ENCODE data around the gene IL1RAPL2. TPM values are rescaled to one million over a fixed set of nuclear protein-coding genes. Genes with fewer than 3 reads are reported as not detected.

Gene IL1RAPL2
- total and polyA plus RNA-seq, 4 donors = 2.0 TPM; not detected in 3

- Histone ChIP-seq H3K27me3 (ENCODE audit: control insufficient read depth in 3 of 3, insufficient read depth in 3 of 3, low read length in 2 of 3) (peaks cover 0 to 36% (median 5%) of the 10 kb centered on the region in 3 donors), H3K4me1 (ENCODE audit: control insufficient read depth in 5 of 5, insufficient read depth in 5 of 5, low read length in 5 of 5) (no peaks in the 10 kb centered on the region)
- 63 to 75% methylated on average over 2 of the region's 2 CpGs for WGBS, 2 donors
Observed at GRCh38 chrX:105241056-105241455, 675.1 kb downstream of the IL1RAPL2 start.

GRCh38 chrX:105260291-105261043 is 694.5 kb downstream of the IL1RAPL2 start:
- no peak for DNase-seq
- WGBS, 2 donors = 70 to 78% methylated on average over 7 to 8 of the region's 8 CpGs
- no peak for ATAC-seq (ENCODE audit: insufficient read depth, low FRiP score)
- H3K36me3 ChIP-seq (ENCODE audit: control insufficient read depth in 4 of 4, insufficient read depth in 4 of 4, low read length in 4 of 4) = no peaks in the 10 kb centered on the region
- no peak overlapping the region for H3K9ac ChIP-seq (ENCODE audit: insufficient read depth in 1 of 2, low read length in 2 of 2)
- TF ChIP-seq CTCF (IDR thresholded peaks at IDR 0.05; ENCODE audit: control extremely low read depth, extremely low read depth) = no peak
- peaks cover 0 to 20% (median 4%) of the 10 kb centered on the region in 3 donors for H3K27me3 ChIP-seq (ENCODE audit: control insufficient read depth in 3 of 3, insufficient read depth in 3 of 3, low read length in 2 of 3)
- H3K9me3 ChIP-seq (ENCODE audit: control insufficient read depth in 4 of 4, insufficient read depth in 3 of 4, low read length in 3 of 4) = peaks cover 0 to 3% (median 1%) of the 10 kb centered on the region in 4 donors
- no peak overlapping the region for H3K4me3 ChIP-seq
- H3K4me1 ChIP-seq (ENCODE audit: control insufficient read depth in 5 of 5, insufficient read depth in 5 of 5, low read length in 5 of 5) = no peaks in the 10 kb centered on the region
- H3K27ac ChIP-seq (ENCODE audit: low read depth in 1 of 2, low read length in 1 of 2) = no peak overlapping the region

More at GRCh38 chrX:105241056-105241455, 675.1 kb downstream of the IL1RAPL2 start:
- Histone ChIP-seq H3K36me3 (ENCODE audit: control insufficient read depth in 4 of 4, insufficient read depth in 4 of 4, low read length in 4 of 4) (no peaks in the 10 kb centered on the region), H3K4me3 (no peak overlapping the region), H3K27ac (ENCODE audit: low read depth in 1 of 2, low read length in 1 of 2) (no peak overlapping the region), H3K9ac (ENCODE audit: insufficient read depth in 1 of 2, low read length in 2 of 2) (no peak overlapping the region), H3K9me3 (ENCODE audit: control insufficient read depth in 4 of 4, insufficient read depth in 3 of 4, low read length in 3 of 4) (no peaks in the 10 kb centered on the region)
- TF ChIP-seq CTCF (IDR thresholded peaks at IDR 0.05; ENCODE audit: control extremely low read depth, extremely low read depth) = no peak
- ATAC-seq (ENCODE audit: insufficient read depth, low FRiP score) = no peak
- no peak for DNase-seq

- H3K27me3 ChIP-seq (ENCODE audit: control insufficient read depth in 3 of 3, insufficient read depth in 3 of 3, low read length in 2 of 3) = peaks cover 0 to 37% (median 7%) of the 10 kb centered on the region in 3 donors
- H3K4me1 ChIP-seq (ENCODE audit: control insufficient read depth in 5 of 5, insufficient read depth in 5 of 5, low read length in 5 of 5) = no peaks in the 10 kb centered on the region
- no peak overlapping the region for H3K4me3 ChIP-seq
- no peaks in the 10 kb centered on the region for H3K36me3 ChIP-seq (ENCODE audit: control insufficient read depth in 4 of 4, insufficient read depth in 4 of 4, low read length in 4 of 4)
- ATAC-seq (ENCODE audit: insufficient read depth, low FRiP score) (no peak), DNase-seq (no peak)
- no peak overlapping the region for H3K9ac ChIP-seq (ENCODE audit: insufficient read depth in 1 of 2, low read length in 2 of 2)
- WGBS, 2 donors = 81 to 93% methylated on average over 2 of the region's 2 CpGs
- H3K27ac ChIP-seq (ENCODE audit: low read depth in 1 of 2, low read length in 1 of 2) = no peak overlapping the region
- H3K9me3 ChIP-seq (ENCODE audit: control insufficient read depth in 4 of 4, insufficient read depth in 3 of 4, low read length in 3 of 4) = peaks cover 0 to 3% (median 0%) of the 10 kb centered on the region in 4 donors
- no peak for TF ChIP-seq CTCF (IDR thresholded peaks at IDR 0.05; ENCODE audit: control extremely low read depth, extremely low read depth)
Observed at GRCh38 chrX:105263171-105263570, 697.2 kb downstream of the IL1RAPL2 start.

Measured in lung (tissue), 12 donors.